Muscle of back (tissue), 11 donors: ENCODE results near the gene DECR2. TPM values are rescaled to one million over a fixed set of nuclear protein-coding genes. Genes with fewer than 3 reads are reported as not detected.
"Not testable (repeated sequence)": the region's sequence is repeated elsewhere in the genome, so short reads cannot be mapped to it uniquely, and the experiment has no call there.

ENCODE experiments used
- DNase-seq, 3 donors: peaks; one replicate each; pipeline versions ENCODE4 v3.0.0 to v3.0.0-alpha.2; 2013
- polyA plus RNA-seq, 10 donors: library from polyadenylated mRNA; unstranded; fragments of 120-200 nt; gene quantifications; one replicate each; pipeline ENCODE4 v1.2.1, GENCODE V29; 2013; ENCODE audit not compliant: insufficient read length in 10 of 10

The DECR2 gene
- polyA plus RNA-seq, 10 donors, result 6.2 to 17.1 (median 10.6) TPM

- peak in 1 of 3 donors; percentile 12 for DNase-seq
Observed at GRCh38 chr16:398561-399339, 2.9 kb upstream of the DECR2 start.

GRCh38 chr16:399340-400019 is 2.2 kb upstream of the DECR2 start:
- peak in 1 of 3 donors; percentile 5 for DNase-seq

DNA sequence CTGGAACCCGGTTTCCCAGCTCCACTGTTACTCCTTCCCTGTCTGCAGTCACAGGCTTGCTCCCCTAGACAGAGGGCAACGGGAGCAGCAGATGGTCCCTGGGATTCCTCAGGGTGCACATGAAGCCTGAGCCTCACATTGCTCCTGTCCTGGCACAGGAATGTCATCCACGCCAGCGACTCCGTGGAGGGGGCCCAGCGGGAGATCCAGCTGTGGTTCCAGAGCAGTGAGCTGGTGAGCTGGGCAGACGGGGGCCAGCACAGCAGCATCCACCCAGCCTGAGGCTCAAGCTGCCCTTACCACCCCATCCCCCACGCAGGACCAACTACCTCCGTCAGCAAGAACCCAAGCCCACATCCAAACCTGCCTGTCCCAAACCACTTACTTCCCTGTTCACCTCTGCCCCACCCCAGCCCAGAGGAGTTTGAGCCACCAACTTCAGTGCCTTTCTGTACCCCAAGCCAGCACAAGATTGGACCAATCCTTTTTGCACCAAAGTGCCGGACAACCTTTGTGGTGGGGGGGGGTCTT is 1.6 kb upstream of the DECR2 start:
- peak in 1 of 3 donors; percentile 22 for DNase-seq

GRCh38 chr16:404971-405486 is 3.3 kb downstream of the DECR2 start:
- DNase-seq, result peak in 1 of 3 donors; percentile 1

GRCh38 chr16:405548-406506 is 4.1 kb downstream of the DECR2 start:
- DNase-seq, result no peak

- DNase-seq, result peak in 1 of 3 donors; percentile 38
Observed at GRCh38 chr16:407253-407652, 5.6 kb downstream of the DECR2 start.

- no peak for DNase-seq
Observed at GRCh38 chr16:410516-411178, 9.0 kb downstream of the DECR2 start.

DNA sequence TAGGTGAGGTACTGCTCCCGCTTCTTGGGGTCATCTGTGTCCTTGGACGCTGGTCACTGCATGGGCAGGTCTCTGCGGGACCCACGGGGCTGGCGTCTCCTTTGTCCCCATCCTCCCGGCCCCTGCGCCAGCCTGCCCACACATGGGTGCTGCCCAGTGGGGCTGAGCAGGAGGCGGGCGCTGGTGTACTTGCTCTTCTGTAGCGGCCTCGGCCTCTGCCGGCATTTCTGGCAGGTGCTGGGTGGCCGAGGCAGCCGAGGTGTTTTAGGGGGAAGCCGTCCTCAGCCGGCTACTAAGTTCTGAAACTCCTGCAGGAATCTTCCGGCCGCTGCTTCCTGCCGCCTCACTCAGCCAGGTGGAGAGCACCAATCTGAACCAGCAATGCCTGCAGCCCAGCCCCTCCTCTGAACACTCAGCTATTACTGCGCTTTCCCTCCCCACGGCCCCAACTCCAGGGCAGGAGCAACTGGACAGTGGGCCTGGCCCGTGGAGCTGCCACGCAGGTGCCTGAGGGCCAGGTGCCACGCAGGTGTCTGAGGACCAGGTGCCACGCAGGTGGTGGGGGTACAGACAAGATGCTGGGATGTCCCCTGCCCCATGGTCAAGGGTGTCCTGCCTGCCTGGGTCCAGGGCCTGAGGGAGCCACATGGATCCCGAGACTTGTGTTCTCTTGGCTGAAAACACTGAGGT is 10.0 kb downstream of the DECR2 start:
- no peak for DNase-seq

- DNase-seq, result no peak
Observed at GRCh38 chr16:414395-415169, 12.9 kb downstream of the DECR2 start.

- DNase-seq, result not testable (repeated sequence)
Observed at GRCh38 chr16:415170-415498, 13.4 kb downstream of the DECR2 start.

- DNase-seq, result not testable (repeated sequence)
Observed at GRCh38 chr16:422179-422578, 20.5 kb downstream of the DECR2 start.

GRCh38 chr16:424033-424622 is 22.4 kb downstream of the DECR2 start:
- peak; percentile 25 to 80 (median 51) for DNase-seq

DNA sequence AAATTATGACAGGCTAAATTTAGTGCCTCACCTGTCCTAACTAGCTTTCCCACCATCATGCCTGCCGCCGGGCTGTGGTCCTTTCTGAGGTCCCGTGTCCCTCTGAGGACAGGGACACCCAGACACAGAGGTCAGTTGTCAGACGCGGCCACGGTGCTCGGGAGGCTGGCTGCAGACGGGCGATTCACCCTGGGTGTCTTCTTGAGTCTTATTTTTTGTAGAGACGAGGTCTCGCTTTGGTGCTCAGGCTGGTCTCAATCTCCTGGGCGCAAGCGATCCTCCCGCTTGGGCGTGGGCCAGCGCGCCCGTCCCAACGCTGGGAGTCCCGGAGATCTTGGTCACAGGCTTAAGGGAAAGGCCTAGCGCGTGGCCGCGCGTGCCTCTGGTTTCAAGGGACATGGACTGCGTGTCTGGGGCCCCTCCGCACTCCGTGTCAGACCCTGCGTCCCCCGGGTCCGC is 23.0 kb downstream of the DECR2 start:
- DNase-seq, result no peak

DNA sequence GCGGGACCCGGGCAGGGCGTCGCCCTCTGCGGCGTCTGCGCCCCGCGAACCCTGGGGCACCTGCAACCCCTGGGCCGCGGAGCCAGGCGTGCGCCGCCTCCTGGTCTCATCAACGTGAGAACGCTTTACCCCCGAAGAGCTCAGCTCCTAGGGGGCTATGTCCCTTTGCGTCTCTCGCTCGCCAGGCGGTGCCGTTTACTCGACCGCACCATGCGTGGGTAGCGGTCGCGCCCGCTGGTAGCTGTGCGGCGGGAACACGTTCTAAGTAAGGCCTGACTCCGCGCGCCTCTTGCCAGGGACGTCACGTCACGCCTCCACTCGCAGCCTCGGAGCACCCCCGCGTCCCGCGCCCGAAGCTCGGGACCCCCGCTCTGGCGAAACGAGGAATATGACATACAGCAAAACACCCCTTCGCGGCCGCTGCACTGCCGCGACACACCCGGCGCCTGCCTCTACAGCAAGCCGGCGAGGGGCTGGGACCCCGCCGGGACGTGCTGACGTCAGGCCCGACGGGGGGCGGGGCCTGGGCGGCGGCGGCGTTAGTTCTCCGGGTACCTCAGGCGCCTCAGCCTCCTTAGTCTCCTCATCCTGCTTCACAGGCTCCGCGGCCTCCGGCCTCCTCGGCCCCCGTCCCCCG is 23.5 kb downstream of the DECR2 start, which contains the start of gene RAB11FIP3:
RAB11FIP3 (plus strand) TSS at position 568 of the 637 bp plus-strand sequence. CDS start 358 bp downstream, outside the sequence.
- DNase-seq, result peak; percentile 76 to 96 (median 84)

- peak in 1 of 3 donors; percentile 10 for DNase-seq
Observed at GRCh38 chr16:425740-426114, 24.0 kb downstream of the DECR2 start.

DNA sequence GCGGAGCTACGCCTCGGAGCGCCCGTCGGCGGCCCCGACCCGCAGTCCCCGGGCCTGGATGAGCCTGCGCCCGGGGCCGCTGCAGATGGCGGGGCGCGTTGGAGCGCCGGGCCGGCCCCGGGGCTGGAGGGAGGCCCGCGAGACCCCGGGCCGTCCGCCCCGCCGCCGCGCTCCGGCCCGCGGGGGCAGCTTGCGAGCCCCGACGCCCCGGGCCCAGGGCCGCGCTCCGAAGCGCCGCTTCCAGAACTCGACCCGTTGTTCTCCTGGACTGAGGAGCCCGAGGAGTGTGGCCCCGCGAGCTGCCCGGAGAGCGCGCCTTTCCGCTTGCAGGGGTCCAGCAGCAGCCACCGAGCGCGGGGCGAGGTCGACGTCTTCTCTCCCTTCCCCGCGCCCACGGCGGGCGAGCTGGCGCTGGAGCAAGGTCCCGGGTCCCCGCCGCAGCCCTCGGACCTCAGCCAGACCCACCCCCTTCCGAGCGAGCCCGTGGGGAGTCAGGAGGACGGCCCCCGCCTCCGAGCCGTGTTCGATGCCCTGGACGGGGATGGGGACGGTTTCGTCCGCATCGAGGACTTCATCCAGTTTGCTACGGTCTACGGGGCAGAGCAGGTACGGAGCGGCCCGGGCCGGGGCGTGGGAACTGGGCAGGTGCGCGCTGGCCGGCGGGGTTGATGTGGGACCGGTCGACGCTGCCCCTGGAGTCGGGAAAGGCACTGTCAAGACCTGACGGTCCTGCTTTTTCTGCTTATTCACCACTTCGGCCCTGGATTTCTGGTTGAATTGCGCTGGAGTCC is 24.6 kb downstream of the DECR2 start:
- DNase-seq, result peak in 2 of 3 donors; percentile 13 to 49

- DNase-seq, result no peak
Observed at GRCh38 chr16:426906-427249, 25.2 kb downstream of the DECR2 start.

GRCh38 chr16:427250-427649 is 25.6 kb downstream of the DECR2 start:
- no peak for DNase-seq
